ENCODE data around the gene GPC6. TPM values are rescaled to one million over a fixed set of nuclear protein-coding genes. Genes with fewer than 3 reads are reported as not detected.

Gene GPC6
- total and polyA plus RNA-seq, 2 donors (not counting 1 experiment from before 2014, with no cell fraction given), result not detected

DNA sequence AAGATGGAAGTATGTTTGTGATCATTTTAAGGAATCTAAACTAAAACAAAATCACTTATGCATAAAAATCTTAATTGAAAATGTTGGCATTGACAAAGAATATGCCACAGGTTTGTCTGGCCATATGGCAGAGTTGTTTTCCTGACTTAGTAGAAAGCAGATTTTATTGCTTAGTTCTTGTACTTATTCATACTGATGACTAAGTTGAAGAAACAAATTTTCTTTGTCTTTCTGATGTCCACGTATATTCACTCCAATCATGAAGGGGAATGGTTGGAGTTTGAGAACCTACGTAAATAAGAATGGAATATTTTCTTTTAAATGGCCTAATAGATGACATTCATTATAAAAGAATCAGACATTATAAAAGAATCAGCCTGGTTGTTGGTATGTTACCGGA is 8.0 kb upstream of the GPC6 start:
- Histone ChIP-seq H3K9me3 (ENCODE audit: control extremely low read depth in 1 of 3, control insufficient read depth in 2 of 3, insufficient read depth in 1 of 3, low read length in 2 of 3) (no peaks in the 10 kb centered on the region), H3K4me3 (ENCODE audit: control extremely low read depth in 1 of 5, extremely low read depth in 1 of 5, insufficient read depth in 1 of 5, low read depth in 2 of 5, low read length in 4 of 5) (no peak overlapping the region), H4K20me1 (ENCODE audit: control insufficient read depth, insufficient read depth, low read length, poor library complexity, severe bottlenecking) (no peaks in the 10 kb centered on the region), H3K27ac (ENCODE audit: low read length in 2 of 2) (no peak overlapping the region), H3K79me2 (ENCODE audit: control insufficient read depth, insufficient read depth, low read length) (no peaks in the 10 kb centered on the region), H3K4me2 (replicated peaks; ENCODE audit: low read depth, low read length, poor library complexity, severe bottlenecking) (no peak overlapping the region), H3K27me3 (replicated peaks in 1 of 4; ENCODE audit: control extremely low read depth in 1 of 4, control insufficient read depth in 3 of 4, insufficient read depth in 4 of 4, low read length in 3 of 4) (no peaks in the 10 kb centered on the region), H3K36me3 (replicated peaks in 1 of 2; ENCODE audit: control extremely low read depth in 1 of 2, control insufficient read depth in 1 of 2, extremely low read depth in 1 of 2, insufficient read depth in 2 of 2, low read length in 1 of 2) (no peaks in the 10 kb centered on the region), H3K4me1 (ENCODE audit: control insufficient read depth in 2 of 2, insufficient read depth in 2 of 2, low read length in 2 of 2) (no peaks in the 10 kb centered on the region), H3K9ac (ENCODE audit: low read length) (no peak overlapping the region), H2AFZ (ENCODE audit: insufficient read depth, low read depth, low read length, poor library complexity, severe bottlenecking) (no peak overlapping the region)
- no CpG with 5 or more reads among the region's 3 CpGs for WGBS (ENCODE audit: insufficient coverage)
- ATAC-seq (ENCODE audit: low read depth) (no peak), DNase-seq (no peak)
- POLR2A ChIA-PET, result no interaction called here
- Mint-ChIP-seq H3K4me3 (no peak overlapping the region), H3K27me3 (no peaks in the 10 kb centered on the region), H3K9me3 (ENCODE audit: insufficient read depth) (no peaks in the 10 kb centered on the region), H3K4me1 (no peaks in the 10 kb centered on the region), H3K27ac (no peak overlapping the region)
- CTCF ChIA-PET, result no interaction called here
- TF ChIP-seq EZH2 (IDR thresholded peaks at IDR 0.05; ENCODE audit: borderline replicate concordance, insufficient read depth, low read depth, low read length, poor library complexity, severe bottlenecking), result no peak
- TF ChIP-seq, protein P1, sequence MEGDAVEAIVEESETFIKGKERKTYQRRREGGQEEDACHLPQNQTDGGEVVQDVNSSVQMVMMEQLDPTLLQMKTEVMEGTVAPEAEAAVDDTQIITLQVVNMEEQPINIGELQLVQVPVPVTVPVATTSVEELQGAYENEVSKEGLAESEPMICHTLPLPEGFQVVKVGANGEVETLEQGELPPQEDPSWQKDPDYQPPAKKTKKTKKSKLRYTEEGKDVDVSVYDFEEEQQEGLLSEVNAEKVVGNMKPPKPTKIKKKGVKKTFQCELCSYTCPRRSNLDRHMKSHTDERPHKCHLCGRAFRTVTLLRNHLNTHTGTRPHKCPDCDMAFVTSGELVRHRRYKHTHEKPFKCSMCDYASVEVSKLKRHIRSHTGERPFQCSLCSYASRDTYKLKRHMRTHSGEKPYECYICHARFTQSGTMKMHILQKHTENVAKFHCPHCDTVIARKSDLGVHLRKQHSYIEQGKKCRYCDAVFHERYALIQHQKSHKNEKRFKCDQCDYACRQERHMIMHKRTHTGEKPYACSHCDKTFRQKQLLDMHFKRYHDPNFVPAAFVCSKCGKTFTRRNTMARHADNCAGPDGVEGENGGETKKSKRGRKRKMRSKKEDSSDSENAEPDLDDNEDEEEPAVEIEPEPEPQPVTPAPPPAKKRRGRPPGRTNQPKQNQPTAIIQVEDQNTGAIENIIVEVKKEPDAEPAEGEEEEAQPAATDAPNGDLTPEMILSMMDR (IDR thresholded peaks at IDR 0.05), result no peak
- intact Hi-C loops (cut with micrococcal nuclease), result no loop called here

DNA sequence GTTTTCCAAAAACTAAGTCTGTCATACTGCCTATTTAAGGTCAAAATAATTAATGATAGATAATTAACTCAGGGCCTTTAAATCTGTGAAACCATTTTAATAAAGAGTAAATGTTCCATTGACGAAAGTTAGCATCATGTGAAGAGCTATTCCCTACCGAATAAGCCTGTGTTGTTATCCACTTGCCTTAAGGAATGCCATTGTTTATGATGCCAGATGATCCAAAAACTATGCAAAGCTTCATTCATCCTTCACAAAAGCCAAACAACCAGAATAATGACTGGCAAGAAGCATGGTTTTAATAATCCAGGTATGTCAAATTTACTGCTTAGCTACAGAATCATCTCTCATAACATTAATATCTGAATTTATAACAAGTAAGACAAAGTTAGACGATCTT is 6.5 kb upstream of the GPC6 start:
- no peak overlapping the region for H3K27ac Mint-ChIP-seq
- Histone ChIP-seq H3K36me3 (replicated peaks in 1 of 2; ENCODE audit: control extremely low read depth in 1 of 2, control insufficient read depth in 1 of 2, extremely low read depth in 1 of 2, insufficient read depth in 2 of 2, low read length in 1 of 2) (no peaks in the 10 kb centered on the region), H3K4me2 (replicated peaks; ENCODE audit: low read depth, low read length, poor library complexity, severe bottlenecking) (no peak overlapping the region), H2AFZ (ENCODE audit: insufficient read depth, low read depth, low read length, poor library complexity, severe bottlenecking) (no peak overlapping the region), H3K27me3 (replicated peaks in 1 of 4; ENCODE audit: control extremely low read depth in 1 of 4, control insufficient read depth in 3 of 4, insufficient read depth in 4 of 4, low read length in 3 of 4) (no peaks in the 10 kb centered on the region), H3K9me3 (ENCODE audit: control extremely low read depth in 1 of 3, control insufficient read depth in 2 of 3, insufficient read depth in 1 of 3, low read length in 2 of 3) (peaks cover 0 to 1% (median 0%) of the 10 kb centered on the region in 3 donors), H3K79me2 (ENCODE audit: control insufficient read depth, insufficient read depth, low read length) (no peaks in the 10 kb centered on the region), H3K4me3 (ENCODE audit: control extremely low read depth in 1 of 5, extremely low read depth in 1 of 5, insufficient read depth in 1 of 5, low read depth in 2 of 5, low read length in 4 of 5) (no peak overlapping the region), H3K27ac (ENCODE audit: low read length in 2 of 2) (no peak overlapping the region), H4K20me1 (ENCODE audit: control insufficient read depth, insufficient read depth, low read length, poor library complexity, severe bottlenecking) (no peaks in the 10 kb centered on the region), H3K9ac (ENCODE audit: low read length) (no peak overlapping the region), H3K4me1 (ENCODE audit: control insufficient read depth in 2 of 2, insufficient read depth in 2 of 2, low read length in 2 of 2) (no peaks in the 10 kb centered on the region)
- H3K9me3 Mint-ChIP-seq (ENCODE audit: insufficient read depth), result no peaks in the 10 kb centered on the region
- H3K27me3 Mint-ChIP-seq, result no peaks in the 10 kb centered on the region
- no peak for TF ChIP-seq EZH2 (IDR thresholded peaks at IDR 0.05; ENCODE audit: borderline replicate concordance, insufficient read depth, low read depth, low read length, poor library complexity, severe bottlenecking)
- TF ChIP-seq, protein P1 (IDR thresholded peaks at IDR 0.05), result no peak
- POLR2A ChIA-PET, result no interaction called here
- CTCF ChIA-PET, result no interaction called here
- ATAC-seq (ENCODE audit: low read depth) (no peak), DNase-seq (no peak)
- intact Hi-C loops (cut with micrococcal nuclease), result no loop called here
- no peaks in the 10 kb centered on the region for H3K4me1 Mint-ChIP-seq
- WGBS (ENCODE audit: insufficient coverage), result no CpG with 5 or more reads among the region's 3 CpGs
- no peak overlapping the region for H3K4me3 Mint-ChIP-seq

All from B cell (primary cell).